Pancreas (tissue), 10 donors: Measurements from ENCODE around the gene OGFOD3. TPM values are rescaled to one million over a fixed set of nuclear protein-coding genes. Genes with fewer than 3 reads are reported as not detected.

Experiments used
- ATAC-seq, 4 donors: fragments of 200-7000 bp; cut with Tn5 transposase; one replicate each; pipeline versions ENCODE4 v1.8.0 to v1.9.1; 2020; ENCODE audit warnings: mild to moderate bottlenecking in 4 of 4, moderate library complexity in 4 of 4
- DNase-seq, 6 donors: peaks; one replicate each; pipeline ENCODE4 v3.0.0-alpha.2; 2020
- FAIRE-seq: peaks from 2 replicates; lab custom pipeline; 2012; peaks lifted over from hg19 to GRCh38; lab: Jason Lieb, UNC
- H3K27ac ChIP-seq, 4 donors: fragments of 200-600 bp; sonication (generic); 1 replicate in 3 of 4; 2 replicates in 1 of 4; pipeline versions ENCODE4 v1.5.0 to v1.8.0; 2020
- H3K27me3 ChIP-seq, 4 donors: fragments of 200-600 bp; one replicate each; pipeline ENCODE4 v1.8.0; 2021
- H3K36me3 ChIP-seq, 3 donors: fragments of 200-600 bp; sonication (generic) in 1 of 3; one replicate each; pipeline versions ENCODE4 v1.5.0 to v1.8.0; 2020 to 2021
- H3K4me1 ChIP-seq, 3 donors: fragments of 200-600 bp; one replicate each; pipeline ENCODE4 v1.8.0; 2021
- H3K4me3 ChIP-seq, 4 donors: fragments of 200-600 bp; sonication (generic) in 2 of 4; one replicate each; pipeline versions ENCODE4 v1.5.0 to v1.8.0; 2020 to 2021
- H3K9me3 ChIP-seq, 4 donors: fragments of 200-600 bp; one replicate each; pipeline ENCODE4 v1.8.0; 2021
- WGBS, 2 donors: extraction: QIAGEN DNeasy Blood & Tissue Kit; methylation state at CpG; one replicate each; pipeline ENCODE4 v1.1.7; 2013; 5-methylcytosine and 5-hydroxymethylcytosine counted together
- intact Hi-C, 3 donors: fragments of 100-400 bp; cut with DNase I; formaldehyde crosslinking; loops; one replicate each; pipeline versions ENCODE4 v1.11.1 to v1.14.2; 2022
- polyA plus RNA-seq, 2 donors: library from polyadenylated mRNA; stranded (reverse); fragments of 200-250 nt; gene quantifications; one replicate each; pipeline ENCODE4 v1.2.3, GENCODE V29; 2013
- total RNA-seq, 6 donors: library from RNA; stranded (reverse); fragmentation: NEBNext Ultra II Directional in 4 of 6; extraction: Animal tissue kit (Norgen Biotek cat#: 25700) in 4 of 6; gene quantifications; one replicate each; pipeline versions ENCODE4 v1.2.1 to v1.2.4, GENCODE V29; 2021 to 2023
- TF ChIP-seq, protein P1 (sequence below), 4 donors: fragments of 200-600 bp; sonication (generic) in 3 of 4; IDR thresholded peaks; one replicate each; pipeline versions ENCODE4 v1.5.0 to v1.8.0; 2021; ENCODE audit warnings: antibody characterized with exemption in 4 of 4
- donor health status: healthy with polysubstance abuse.
- donor health status: DM: no; HTN: no; CAD: no; lungs with moderate emphysema.
- donor health status: DM: no; HTN: no; CAD: no.
- donor health status: control.
- donor health status: control.
- donor health status: Bipolar disorder and iron deficiency.
- donor health status: DM: yes; HTN: yes; CAD: no.
- donor health status: DM: no; HTN: no; CAD: no.
- donor health status: DM: no; HTN: no; CAD: no.
- donor health status: DM: yes; HTN: yes; CAD: no.

The OGFOD3 gene
- total and polyA plus RNA-seq, 8 donors, result 17.8 to 28.0 (median 19.9) TPM

DNA sequence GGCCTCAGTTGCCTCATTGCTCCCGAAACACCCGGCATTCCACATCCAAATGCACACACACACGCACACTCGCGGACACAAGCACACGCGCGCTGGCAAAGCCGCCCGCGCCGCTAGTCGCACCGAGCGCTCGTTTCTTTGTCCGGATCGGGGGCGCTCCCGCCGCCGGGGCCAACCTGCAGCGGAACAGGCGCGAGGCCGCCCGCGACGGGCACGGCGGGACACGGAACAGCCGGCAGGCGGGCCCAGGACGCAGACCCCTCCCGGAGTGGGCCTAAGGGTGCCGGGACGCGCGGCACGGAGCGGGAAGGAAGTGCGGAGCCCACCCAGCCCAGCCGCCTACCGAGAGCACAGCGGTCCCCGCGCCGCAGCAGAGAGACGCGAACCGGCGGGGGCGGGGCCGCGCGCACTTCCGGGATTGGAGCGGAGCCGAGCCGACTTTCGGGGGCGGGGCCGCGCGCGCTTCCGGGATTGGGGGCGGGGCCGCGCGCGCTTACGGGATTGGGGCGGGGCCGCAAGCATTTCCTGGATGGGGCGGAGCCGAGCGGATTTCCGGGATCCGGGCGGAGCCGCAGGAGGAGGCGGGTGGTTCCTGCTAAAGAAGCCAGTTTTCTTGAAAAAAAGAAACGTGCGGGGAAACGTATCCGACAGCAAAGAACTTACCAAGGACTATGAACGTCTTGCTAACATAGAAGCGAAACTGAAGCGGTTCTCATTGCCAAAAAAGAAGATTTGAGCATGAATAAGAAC, 32.1 kb upstream of the OGFOD3 start, which contains the start of gene CYBC1:
CYBC1 (minus strand) TSS at position 396 of the 750 bp plus-strand sequence. CDS start 1,498 bp downstream, outside the sequence.
- 0% methylated on average over 78 to 91 of the region's 91 CpGs for WGBS, 2 donors
- peak within 1 kb of the TSS; percentile 72 to 99 (median 90) for H3K4me3 ChIP-seq
- intact Hi-C loops, result no loop called here
- no peak for FAIRE-seq
- H3K4me1 ChIP-seq, result peaks cover 7 to 28% (median 17%) of the 10 kb centered on the region in 3 donors
- TF ChIP-seq, protein P1, sequence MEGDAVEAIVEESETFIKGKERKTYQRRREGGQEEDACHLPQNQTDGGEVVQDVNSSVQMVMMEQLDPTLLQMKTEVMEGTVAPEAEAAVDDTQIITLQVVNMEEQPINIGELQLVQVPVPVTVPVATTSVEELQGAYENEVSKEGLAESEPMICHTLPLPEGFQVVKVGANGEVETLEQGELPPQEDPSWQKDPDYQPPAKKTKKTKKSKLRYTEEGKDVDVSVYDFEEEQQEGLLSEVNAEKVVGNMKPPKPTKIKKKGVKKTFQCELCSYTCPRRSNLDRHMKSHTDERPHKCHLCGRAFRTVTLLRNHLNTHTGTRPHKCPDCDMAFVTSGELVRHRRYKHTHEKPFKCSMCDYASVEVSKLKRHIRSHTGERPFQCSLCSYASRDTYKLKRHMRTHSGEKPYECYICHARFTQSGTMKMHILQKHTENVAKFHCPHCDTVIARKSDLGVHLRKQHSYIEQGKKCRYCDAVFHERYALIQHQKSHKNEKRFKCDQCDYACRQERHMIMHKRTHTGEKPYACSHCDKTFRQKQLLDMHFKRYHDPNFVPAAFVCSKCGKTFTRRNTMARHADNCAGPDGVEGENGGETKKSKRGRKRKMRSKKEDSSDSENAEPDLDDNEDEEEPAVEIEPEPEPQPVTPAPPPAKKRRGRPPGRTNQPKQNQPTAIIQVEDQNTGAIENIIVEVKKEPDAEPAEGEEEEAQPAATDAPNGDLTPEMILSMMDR (IDR thresholded peaks at IDR 0.05), result no peak
- peak; percentile 96 to 97 (median 96) for ATAC-seq
- no peaks in the 10 kb centered on the region for H3K36me3 ChIP-seq
- H3K27me3 ChIP-seq, result no peaks in the 10 kb centered on the region
- H3K9me3 ChIP-seq, result no peaks in the 10 kb centered on the region
- peak within 1 kb of the TSS; percentile 68 to 91 (median 85) for H3K27ac ChIP-seq
- peak; percentile 89 to 99 (median 94) for DNase-seq

DNA sequence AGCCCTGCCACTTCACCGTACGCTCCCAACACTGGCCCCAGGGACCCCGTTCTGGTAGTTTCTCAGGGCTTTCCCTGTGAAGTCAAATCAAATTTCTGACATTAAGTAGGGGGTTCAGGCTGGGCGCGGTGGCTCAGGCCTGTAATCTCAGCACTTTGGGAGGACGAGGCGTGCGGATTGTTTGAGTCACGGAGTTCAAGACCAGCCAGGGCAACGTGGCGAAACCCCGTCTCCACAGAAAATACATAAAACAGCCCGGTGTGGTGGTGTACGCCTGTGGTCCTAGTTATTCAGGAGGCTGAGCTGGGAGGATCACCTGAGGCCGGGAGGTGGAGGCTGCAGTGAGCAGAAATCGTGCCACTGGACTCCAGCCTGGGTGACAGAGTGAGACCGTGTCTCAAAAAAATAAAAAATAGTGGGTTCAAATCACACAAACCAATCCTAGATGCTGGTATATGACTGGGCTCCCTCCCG, 31.5 kb upstream of the OGFOD3 start:
- Histone ChIP-seq H3K27me3 (no peaks in the 10 kb centered on the region), H3K9me3 (no peaks in the 10 kb centered on the region), H3K4me1 (peaks cover 7 to 31% (median 17%) of the 10 kb centered on the region in 3 donors), H3K4me3 (peak overlapping the region; percentile 72 to 99 (median 90)), H3K27ac (peak overlapping the region; percentile 68 to 91 (median 85)), H3K36me3 (no peaks in the 10 kb centered on the region)
- 52 to 55% methylated on average over 18 of the region's 18 CpGs for WGBS, 2 donors
- intact Hi-C loops, result no loop called here
- FAIRE-seq (no peak), DNase-seq (peak in 2 of 6 donors; percentile 28 to 46), ATAC-seq (no peak)
- TF ChIP-seq, protein P1 (IDR thresholded peaks at IDR 0.05), result no peak

DNA sequence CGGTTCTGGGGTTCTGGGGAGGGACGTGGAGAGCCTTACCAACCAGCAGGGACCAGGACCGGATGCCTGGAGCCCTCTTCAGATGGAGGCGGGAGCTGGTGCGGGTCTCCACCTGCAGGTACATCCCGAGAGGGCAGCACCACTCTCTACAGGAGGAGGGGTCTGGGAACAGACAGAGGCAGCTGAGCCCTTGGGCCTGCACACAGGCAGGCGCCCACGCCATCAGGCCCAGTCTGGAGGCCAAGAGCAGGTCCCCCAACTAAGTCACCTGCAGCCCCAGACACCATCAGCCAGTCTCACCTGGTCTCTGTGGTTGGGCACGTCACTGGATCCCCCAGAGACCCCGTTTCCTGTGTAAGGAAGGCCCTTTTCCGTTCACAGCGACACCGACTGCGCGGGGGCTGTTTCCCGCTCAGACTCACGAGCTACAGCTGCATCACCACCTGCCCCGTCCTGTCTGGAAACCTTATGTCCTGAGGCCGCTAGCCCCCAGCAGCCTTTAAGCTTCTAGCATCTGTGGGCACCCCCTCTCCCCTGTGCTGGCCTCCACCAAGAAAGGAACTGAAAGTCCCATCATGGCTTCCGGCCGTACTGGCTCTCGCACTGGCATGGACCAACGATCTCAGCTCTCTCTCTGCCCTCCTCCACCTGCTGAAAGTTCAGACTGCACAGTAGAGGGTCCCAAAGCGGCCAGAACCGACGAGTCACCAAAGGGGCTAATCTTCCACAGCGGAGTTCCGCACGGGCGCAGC, 30.9 kb upstream of the OGFOD3 start:
- H3K27me3 ChIP-seq, result no peaks in the 10 kb centered on the region
- ATAC-seq, result no peak
- TF ChIP-seq, protein P1 (IDR thresholded peaks at IDR 0.05), result no peak
- H3K36me3 ChIP-seq, result no peaks in the 10 kb centered on the region
- no peak for FAIRE-seq
- intact Hi-C loops, result no loop called here
- no peaks in the 10 kb centered on the region for H3K9me3 ChIP-seq
- peak overlapping the region; percentile 72 to 99 (median 90) for H3K4me3 ChIP-seq
- peak overlapping the region in 3 of 4 donors; percentile 80 to 91 (median 90) for H3K27ac ChIP-seq
- 81 to 82% methylated on average over 30 of the region's 30 CpGs for WGBS, 2 donors
- peaks cover 7 to 31% (median 17%) of the 10 kb centered on the region in 3 donors for H3K4me1 ChIP-seq
- peak in 3 of 6 donors; percentile 16 to 72 (median 32) for DNase-seq

DNA sequence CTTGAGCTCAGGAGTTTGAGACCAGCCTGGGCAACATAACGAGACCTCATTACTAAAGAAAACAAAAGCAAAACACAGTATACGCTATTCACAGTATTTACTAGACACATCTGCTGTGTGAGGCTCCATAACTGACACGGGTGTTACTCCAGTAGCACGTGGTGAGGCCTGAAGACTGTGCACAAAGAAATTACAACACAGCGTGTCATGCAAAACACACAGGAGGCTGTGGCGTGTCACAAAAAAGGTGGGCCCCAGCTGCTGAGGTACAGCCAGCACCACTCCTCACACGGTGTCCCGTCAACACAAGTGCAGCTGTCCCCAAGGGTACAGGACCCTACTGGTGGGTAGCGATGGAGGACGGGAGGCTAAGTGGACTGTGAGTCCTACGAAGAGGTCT, 29.5 kb upstream of the OGFOD3 start:
- 92 to 93% methylated on average over 11 of the region's 11 CpGs for WGBS, 2 donors
- H3K27ac ChIP-seq, result no peak overlapping the region

More for the DNA sequence above, 29.5 kb upstream of the OGFOD3 start:
- no peak overlapping the region for H3K4me3 ChIP-seq
- TF ChIP-seq, protein P1 (IDR thresholded peaks at IDR 0.05), result no peak
- H3K36me3 ChIP-seq, result peaks cover 0 to 2% (median 0%) of the 10 kb centered on the region in 3 donors
- FAIRE-seq (no peak), DNase-seq (peak in 1 of 6 donors; percentile 47), ATAC-seq (no peak)
- intact Hi-C loops, result no loop called here
- no peaks in the 10 kb centered on the region for H3K27me3 ChIP-seq
- H3K9me3 ChIP-seq, result no peaks in the 10 kb centered on the region
- H3K4me1 ChIP-seq, result peaks cover 7 to 31% (median 22%) of the 10 kb centered on the region in 3 donors
